Measurements from ENCODE around the gene MAD1L1. TPM values are rescaled to one million over a fixed set of nuclear protein-coding genes. Genes with fewer than 3 reads are reported as not detected.

Gene MAD1L1
- total and polyA plus RNA-seq, 8 donors: 12.8 to 469 (median 27.3) TPM

DNA sequence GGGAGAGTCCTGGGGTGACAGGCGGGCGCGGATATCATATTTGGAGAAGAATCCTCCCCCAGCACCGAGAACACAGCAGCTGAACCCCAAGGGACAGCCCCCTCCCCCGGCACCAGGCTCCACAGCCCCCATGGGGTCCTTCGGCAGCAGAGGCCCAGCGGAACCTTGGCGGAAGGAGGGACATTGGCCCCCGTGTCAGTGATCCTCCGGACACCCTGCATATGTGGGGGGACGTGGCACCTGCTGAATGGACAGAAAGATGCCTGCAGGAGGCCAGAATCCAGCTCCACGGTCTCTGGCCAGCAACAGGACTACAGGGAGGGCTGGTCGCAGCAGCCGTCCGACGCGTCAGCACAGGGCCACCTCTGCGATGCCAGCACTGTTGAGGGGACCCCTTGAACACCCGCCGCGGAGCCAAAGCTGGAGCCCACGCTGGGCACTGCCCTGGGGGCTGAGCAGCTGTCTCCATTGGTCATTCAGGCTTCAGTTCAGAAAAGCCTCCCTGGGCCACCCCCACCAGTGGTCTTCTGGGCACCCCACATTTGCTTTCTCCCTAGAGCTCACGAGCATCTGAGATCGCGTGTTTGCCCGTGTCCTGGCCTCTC, 322.6 kb downstream of the MAD1L1 start:
- H3K27me3 ChIP-seq: no peaks in the 10 kb centered on the region
- H3K27ac ChIP-seq: no peak overlapping the region
- peaks cover 0 to 25% (median 13%) of the 10 kb centered on the region in 4 donors for H3K4me1 ChIP-seq
- TF ChIP-seq EP300 (IDR thresholded peaks at IDR 0.05) (no peak), POLR2AphosphoS5 (IDR thresholded peaks at IDR 0.05) (no peak)
- TF ChIP-seq, protein P1, sequence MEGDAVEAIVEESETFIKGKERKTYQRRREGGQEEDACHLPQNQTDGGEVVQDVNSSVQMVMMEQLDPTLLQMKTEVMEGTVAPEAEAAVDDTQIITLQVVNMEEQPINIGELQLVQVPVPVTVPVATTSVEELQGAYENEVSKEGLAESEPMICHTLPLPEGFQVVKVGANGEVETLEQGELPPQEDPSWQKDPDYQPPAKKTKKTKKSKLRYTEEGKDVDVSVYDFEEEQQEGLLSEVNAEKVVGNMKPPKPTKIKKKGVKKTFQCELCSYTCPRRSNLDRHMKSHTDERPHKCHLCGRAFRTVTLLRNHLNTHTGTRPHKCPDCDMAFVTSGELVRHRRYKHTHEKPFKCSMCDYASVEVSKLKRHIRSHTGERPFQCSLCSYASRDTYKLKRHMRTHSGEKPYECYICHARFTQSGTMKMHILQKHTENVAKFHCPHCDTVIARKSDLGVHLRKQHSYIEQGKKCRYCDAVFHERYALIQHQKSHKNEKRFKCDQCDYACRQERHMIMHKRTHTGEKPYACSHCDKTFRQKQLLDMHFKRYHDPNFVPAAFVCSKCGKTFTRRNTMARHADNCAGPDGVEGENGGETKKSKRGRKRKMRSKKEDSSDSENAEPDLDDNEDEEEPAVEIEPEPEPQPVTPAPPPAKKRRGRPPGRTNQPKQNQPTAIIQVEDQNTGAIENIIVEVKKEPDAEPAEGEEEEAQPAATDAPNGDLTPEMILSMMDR (IDR thresholded peaks at IDR 0.05): no peak
- DNase-seq: no peak
- no peak overlapping the region for H3K4me3 ChIP-seq
- H3K9me3 ChIP-seq: no peaks in the 10 kb centered on the region
- H3K36me3 ChIP-seq: peaks cover 0 to 6% (median 0%) of the 10 kb centered on the region in 4 donors
- intact Hi-C loops (cut with DNase I; ENCODE audit: low total_unique reads): no loop called here
- WGBS, 5 donors: 92 to 97% (median 96%) methylated on average over 21 to 26 of the region's 26 CpGs

DNA sequence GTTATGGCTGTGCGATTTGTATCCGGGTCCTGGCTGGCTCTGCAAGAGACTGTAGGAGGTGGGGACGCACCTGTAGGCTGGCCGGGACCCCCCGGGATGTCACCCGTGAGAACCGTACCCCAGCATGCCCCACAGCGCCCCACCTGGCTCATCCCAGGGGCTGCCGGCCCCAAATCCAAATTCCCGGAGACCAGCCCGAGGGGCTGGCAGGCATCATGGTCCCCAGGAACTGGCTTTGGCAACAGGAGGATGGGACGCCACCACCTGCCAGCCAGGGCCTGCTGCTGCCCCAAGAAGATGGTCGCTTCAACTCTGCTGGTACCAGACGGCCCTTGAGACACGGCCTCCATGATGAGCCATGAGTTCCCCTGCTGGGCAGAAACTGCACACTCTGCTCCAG, 323.3 kb downstream of the MAD1L1 start:
- DNase-seq: no peak
- 94 to 98% (median 96%) methylated on average over 12 to 15 of the region's 15 CpGs for WGBS, 5 donors
- Histone ChIP-seq H3K9me3 (no peaks in the 10 kb centered on the region), H3K4me1 (peaks cover 0 to 24% (median 13%) of the 10 kb centered on the region in 4 donors), H3K4me3 (no peak overlapping the region), H3K27ac (no peak overlapping the region), H3K27me3 (no peaks in the 10 kb centered on the region), H3K36me3 (peaks cover 0 to 6% (median 0%) of the 10 kb centered on the region in 4 donors)
- intact Hi-C loops (cut with DNase I; ENCODE audit: low total_unique reads): no loop called here
- TF ChIP-seq POLR2AphosphoS5 (IDR thresholded peaks at IDR 0.05): no peak
- TF ChIP-seq, protein P1 (IDR thresholded peaks at IDR 0.05): no peak
- TF ChIP-seq POLR2A (IDR thresholded peaks at IDR 0.05): no peak
- TF ChIP-seq EP300 (IDR thresholded peaks at IDR 0.05): no peak

DNA sequence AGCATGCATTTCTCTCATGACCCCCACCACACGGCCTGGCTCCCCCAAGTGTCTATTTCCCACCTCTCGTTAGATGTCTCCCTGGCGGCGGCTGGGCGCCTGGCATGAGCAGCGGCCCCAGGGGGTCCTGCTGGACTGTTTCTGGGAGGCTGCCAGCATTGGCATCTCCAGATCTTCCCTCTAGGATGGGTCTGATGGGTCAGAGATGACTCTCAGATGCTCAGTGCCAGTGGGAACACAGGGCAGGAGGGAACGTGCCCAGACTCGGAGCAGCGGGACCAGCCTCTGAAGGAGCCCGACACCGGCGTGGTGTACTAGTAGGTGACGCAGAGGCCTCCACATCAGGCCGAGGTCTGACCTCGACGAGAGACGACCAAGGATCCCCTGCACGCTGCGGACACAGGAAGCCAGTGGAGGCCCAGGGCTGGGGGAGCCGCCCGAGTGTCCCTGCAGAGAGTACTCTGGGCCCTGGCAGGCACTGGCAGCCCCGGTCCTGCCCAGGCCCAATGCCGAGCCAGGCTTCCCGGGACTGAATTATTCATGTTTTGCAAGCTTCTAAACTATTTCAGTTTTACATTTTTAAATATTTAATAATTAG, 323.8 kb downstream of the MAD1L1 start:
- Histone ChIP-seq H3K36me3 (peaks cover 0 to 6% (median 0%) of the 10 kb centered on the region in 4 donors), H3K27ac (no peak overlapping the region), H3K9me3 (no peaks in the 10 kb centered on the region), H3K4me1 (peaks cover 0 to 18% (median 11%) of the 10 kb centered on the region in 4 donors), H3K4me3 (no peak overlapping the region), H3K27me3 (no peaks in the 10 kb centered on the region)
- DNase-seq: no peak
- WGBS, 5 donors: 85 to 91% (median 89%) methylated on average over 20 to 24 of the region's 24 CpGs
- intact Hi-C loops (cut with DNase I; ENCODE audit: low total_unique reads): no loop called here
- TF ChIP-seq POLR2A (IDR thresholded peaks at IDR 0.05) (no peak), EP300 (IDR thresholded peaks at IDR 0.05) (no peak)
- TF ChIP-seq, protein P1 (IDR thresholded peaks at IDR 0.05): no peak

DNA sequence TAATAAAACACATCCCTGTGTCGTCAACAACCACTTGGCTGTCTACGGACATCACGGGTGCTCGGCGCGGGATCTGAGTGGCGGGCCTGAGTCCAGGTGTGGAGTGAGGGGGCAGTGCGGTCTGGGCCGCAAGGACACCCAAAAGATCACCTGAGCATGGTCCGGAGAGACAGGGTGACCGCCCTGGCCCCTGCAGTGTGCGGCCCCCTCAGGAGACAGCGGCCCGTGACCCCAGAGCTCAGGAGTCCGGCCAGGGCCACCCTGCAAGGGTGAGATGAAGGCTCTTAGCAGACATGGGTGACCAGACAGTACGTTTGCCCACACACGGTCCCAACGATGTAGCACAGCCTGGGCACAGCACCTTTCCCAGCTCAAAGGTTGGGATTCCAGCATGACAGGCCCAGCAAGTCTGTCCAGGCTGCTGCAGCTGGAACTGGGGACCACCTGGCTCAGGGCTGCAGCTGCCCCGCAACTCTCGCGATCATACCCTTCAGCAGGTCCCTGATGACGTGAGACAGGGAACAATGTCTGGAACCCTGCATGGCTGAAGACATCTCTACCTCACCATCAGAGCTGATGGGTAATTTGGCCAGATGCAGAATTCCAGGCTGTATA, 324.9 kb downstream of the MAD1L1 start:
- WGBS, 5 donors: 90 to 97% (median 95%) methylated on average over 21 to 22 of the region's 22 CpGs
- peaks cover 0 to 6% (median 0%) of the 10 kb centered on the region in 4 donors for H3K36me3 ChIP-seq
- DNase-seq: no peak
- no peaks in the 10 kb centered on the region for H3K9me3 ChIP-seq
- H3K4me3 ChIP-seq: no peak overlapping the region
- H3K27ac ChIP-seq: no peak overlapping the region
- H3K4me1 ChIP-seq: peaks cover 0 to 8% (median 4%) of the 10 kb centered on the region in 4 donors
- intact Hi-C loops (cut with DNase I; ENCODE audit: low total_unique reads): no loop called here
- TF ChIP-seq POLR2AphosphoS5 (IDR thresholded peaks at IDR 0.05): no peak
- no peaks in the 10 kb centered on the region for H3K27me3 ChIP-seq
